8988T (cell line): ENCODE results near the gene HPS4.

ENCODE experiments used
- DNase-seq: peaks from one replicate; pipeline ENCODE4 v3.0.0; 2011

Gene HPS4

DNA sequence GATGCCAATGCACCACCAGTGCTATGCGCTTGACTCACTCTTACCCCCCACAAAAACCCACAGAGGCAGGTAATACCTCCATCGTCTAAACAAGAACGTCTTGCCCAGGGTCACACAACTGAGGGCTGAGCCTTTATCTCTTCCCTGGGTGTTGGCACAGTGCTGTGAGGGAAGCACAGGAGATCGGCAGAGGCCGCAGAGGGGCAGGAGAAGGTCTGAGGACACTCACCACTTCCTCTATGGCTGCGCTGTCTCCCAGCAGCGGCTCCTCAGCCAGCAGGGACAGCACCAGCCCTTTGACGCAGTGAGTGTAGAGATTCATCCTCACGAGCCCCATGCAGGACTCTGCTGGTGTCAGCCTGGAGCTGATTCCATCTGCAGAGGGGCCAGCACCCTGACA is 19.9 kb downstream of the HPS4 start:
- DNase-seq, result no peak

GRCh38 chr22:26463101-26463661 is 20.4 kb downstream of the HPS4 start:
- DNase-seq, result no peak

- no peak for DNase-seq
These were observed 20.9 kb downstream of the HPS4 start for GRCh38 chr22:26462641-26463040.

GRCh38 chr22:26462051-26462450 is 21.5 kb downstream of the HPS4 start:
- no peak for DNase-seq

- DNase-seq, result peak; percentile 31
These were observed 22.3 kb downstream of the HPS4 start for GRCh38 chr22:26461188-26461810.

DNA sequence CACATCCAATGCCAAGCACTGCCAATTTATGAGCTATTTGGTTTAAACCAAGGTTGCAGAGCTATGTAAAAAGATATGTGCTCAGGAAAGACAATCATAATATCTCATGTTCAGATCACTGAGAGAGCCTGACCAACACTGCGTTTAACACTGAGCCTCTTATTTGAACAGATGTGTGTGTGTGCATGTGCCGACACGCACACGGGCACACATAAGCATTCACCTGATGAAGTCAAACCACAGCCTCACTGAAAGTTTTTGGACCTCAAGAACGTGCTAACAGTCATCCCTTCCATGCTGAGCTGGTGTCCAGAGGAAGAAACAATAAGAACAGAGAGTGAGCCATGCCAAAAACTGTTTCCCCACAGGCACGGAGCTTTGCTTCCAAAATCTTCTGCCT is 23.4 kb downstream of the HPS4 start:
- DNase-seq, result no peak

DNA sequence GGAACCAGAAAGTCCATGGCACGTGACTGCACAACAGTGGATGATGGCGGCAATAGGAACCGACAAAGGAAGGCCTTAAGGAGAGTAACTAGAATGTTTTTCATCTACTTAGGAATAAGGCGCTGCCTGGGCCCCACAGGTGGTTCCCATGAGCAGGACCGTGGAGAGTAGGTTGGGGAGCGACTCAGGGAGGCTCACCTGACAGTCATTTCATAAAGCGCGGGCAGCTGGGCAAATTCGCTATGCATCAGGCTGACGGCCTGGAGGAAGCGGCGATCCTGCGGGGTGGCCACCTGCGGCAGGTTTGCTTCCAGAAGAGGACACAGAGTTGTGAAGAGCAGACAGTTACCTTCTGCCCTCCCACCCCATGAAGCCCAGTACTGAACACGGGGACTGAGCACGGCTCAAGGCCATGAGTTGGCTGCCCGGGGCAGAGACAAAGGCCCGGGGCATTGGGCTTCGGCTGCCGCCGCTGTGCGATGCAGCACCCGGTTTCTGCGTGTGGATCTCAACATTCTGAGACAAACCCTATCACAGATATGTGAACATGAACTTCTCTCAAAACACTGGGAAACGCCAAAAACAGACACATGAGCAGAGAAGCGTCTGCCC is 25.8 kb downstream of the HPS4 start:
- DNase-seq, result no peak

DNA sequence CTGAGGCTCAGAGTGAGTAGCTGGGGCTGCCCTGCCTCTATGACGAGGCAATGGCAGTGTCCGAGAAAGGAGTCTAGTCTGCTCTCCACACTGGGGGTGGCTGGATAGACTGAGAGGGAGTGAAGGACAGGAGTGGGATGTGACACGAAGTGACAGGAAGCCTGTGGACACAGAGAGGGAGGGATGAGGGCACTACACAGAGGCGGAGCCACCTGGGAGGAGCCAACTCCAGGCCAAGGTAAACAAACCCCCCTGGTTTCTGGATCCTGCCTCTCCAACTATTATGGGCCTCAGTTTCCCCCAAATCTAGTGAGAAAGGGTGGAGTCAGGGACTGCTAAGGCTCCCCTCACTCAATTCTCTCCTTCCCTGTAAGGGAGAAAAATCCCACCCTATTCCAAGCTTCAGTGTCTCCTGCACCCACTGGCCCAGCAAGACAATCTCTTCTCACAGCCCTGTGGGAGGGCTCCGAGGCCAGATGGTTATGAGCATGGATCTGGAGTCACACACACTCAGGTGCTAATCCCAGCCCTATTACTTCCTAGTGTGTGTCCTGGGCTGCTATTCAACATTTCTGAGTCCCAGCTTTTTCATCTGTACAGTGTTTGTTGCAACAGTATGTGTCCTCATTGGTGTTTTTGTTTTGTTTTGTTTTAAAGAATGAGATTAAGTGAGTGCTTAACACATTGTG is 29.6 kb downstream of the HPS4 start:
- no peak for DNase-seq

DNA sequence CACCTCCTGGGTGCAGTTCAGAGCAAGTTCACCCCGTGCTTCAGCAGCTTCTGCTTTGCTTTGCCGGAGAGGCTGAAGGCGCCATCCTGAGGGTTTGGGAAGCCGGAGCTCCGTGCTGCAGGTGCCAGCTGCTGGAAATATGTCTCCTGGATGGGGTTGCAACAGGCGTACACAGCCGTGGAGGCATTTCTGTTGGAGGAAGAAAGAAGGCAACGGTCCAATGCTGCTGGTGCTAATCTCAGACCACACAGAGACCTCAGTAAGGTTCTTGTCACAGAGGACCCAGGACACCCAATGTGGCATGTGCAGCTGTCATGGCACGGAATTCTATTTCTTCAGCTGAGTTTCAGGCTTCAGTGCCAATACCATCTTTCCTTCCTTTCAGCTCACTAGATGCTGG is 30.4 kb downstream of the HPS4 start:
- DNase-seq, result no peak

GRCh38 chr22:26452236-26453016 is 31.2 kb downstream of the HPS4 start:
- DNase-seq, result no peak

DNA sequence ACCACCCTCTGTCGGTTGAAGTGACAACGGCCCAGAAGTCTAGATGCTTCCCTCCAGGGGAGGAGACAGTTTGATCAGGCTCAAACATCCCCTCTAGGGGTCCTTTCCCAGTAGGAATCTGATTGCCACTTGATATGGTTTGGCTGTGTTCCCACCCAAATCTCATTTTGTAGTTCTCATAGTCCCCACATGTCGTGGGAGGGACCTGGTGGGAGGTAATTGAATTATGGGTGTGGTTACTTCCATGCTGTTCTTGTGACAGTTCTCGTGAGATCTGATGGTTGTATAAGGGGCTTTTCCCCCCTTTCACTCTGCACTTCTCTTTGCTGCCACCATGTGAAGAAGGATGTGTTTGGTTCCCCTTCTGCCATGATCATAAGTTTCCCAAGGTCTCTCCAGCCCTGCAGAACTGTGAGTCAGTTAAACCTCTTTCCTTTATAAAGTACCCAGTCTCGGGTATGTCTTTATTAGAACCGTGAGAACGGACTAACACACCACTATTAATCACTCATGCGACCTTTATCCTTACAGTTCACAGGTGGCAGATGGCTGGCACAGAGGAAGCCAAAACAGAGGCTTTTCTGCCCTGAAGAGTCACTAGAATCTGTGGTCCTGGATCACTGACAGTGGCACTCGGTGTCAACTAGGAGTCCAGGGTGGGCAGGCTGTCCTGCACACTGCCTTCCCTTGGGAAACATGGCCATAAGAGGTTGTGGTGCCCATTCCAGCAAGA is 33.0 kb downstream of the HPS4 start:
- DNase-seq, result no peak

- DNase-seq, result no peak
These were observed 34.6 kb downstream of the HPS4 start for GRCh38 chr22:26448941-26449340.

- no peak for DNase-seq
These were observed 35.2 kb downstream of the HPS4 start for GRCh38 chr22:26448334-26448733.

DNA sequence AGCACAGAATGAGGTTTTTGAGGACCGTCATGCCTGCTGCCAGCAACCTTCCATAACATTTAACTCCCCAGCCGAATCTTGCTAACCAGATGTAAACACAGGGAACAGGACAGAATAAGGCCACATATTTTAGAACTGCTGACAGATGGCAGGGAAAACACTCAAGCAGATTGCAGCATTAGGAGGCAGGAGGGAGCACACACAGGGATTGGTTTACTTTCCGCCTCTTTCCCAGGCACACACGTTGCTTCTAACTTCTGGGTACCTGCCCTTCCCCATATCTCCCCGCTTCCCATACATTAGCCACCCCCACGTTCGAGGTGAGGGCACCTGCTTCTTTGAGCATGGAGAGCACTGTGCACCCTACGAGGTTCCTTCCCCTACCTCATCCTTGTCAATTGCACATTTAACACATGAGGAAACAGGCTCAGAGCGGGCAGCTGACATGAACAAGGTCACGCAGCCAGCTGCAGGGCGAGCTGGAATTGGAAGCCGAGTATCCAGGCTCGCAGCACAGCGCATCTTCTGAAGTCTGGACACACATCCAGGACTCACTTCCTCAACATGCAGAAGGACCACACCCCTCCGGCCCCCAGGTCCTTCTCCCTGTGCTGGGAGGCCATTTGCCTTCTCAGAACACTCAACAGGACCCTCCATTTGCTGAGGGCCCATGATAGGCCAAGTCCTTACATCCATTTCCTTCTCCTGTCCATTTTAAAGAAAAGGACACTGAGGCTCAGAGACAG is 35.8 kb downstream of the HPS4 start:
- DNase-seq, result no peak

DNA sequence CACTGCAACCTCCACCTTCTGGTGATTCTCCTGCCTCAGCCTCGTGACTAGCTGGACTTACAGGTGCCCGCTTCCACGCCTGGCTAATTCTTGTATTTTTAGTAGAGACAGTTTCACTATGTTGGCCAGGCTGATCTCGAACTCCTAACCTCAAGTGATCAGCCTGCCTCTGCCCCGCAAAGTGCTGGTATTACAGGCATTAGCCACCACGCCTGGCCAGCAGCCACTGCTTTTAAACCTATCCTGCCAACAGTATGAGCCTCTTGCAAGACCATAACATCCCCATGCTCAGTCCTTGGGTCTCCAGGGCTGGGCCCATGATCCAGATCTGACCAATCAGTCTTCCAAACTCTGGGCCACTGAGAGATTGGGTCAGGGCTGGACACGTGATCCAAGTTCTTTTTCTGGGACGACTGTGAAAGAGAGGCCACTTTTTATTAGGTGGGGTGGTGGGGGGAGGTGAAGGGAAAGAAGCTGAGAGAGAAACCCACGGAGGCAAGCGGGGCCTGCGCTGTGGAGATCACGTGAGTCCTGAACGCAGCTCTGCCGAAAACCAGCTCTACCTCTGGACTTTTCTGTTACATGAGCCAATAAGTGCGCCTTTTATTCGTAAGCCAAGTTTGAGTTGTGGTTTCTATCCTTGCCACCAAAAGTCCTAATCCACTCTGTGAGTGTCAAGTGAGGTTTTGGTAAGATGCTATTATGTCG is 36.6 kb downstream of the HPS4 start:
- DNase-seq, result no peak

- DNase-seq, result no peak
These were observed 37.9 kb downstream of the HPS4 start for GRCh38 chr22:26445577-26446275.

DNA sequence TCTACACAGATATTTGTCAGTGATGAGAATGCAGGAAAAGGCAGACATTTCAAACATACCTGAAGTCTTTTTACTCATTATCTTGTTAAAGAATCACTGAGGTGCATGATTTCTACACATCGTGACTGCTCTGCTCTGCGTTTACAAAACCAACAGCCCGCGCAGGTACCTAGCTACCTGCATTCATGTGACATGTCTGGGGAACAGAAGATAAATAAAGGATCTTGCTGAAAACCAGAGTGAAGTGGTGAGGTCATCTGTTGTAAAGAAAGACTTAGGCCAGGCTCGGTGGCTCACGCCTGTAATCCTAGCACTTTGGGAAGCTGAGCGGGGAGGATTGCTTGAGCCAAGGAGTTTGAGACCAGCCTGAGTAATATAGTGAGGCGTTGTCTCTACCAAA is 38.8 kb downstream of the HPS4 start:
- no peak for DNase-seq

- DNase-seq, result no peak
These were observed 39.5 kb downstream of the HPS4 start for GRCh38 chr22:26443901-26444690.

DNA sequence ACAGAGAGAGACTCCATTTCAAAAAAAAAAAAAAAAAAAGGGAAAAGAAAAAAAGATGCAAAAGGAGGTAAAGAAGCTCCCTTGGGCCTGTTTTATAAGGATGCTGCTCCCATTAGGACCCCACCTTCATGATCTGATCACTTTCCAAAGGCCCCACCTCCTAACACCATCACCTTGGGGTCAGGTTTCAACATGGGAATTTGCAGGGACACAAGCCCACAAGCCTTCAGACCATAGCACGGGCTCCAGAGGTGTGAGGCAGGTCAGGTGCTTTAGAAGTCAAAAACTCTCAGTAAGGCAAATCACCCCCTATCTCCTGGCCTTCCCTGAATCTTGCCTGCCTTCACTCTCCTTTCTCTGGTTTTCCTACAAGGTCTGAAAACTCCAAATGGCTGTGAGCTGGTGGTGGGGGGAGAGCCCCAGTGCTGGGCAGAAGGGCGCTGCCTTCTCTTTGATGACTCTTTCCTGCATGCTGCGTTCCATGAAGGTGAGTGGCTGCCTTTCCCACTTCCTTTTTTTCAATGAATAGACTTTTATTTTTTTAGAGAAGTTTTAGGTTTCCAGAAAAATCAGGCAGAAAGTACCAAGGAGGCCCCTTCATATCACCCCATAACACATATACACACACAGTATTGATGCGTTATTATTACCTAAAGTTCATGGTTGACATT is 41.4 kb downstream of the HPS4 start:
- no peak for DNase-seq
